T-cell (primary cell): ENCODE measurements around the gene NAA60. TPM values are rescaled to one million over a fixed set of nuclear protein-coding genes. Genes with fewer than 3 reads are reported as not detected.
A peak's percentile ranks its signal among the peaks of the same experiment; 100 is the strongest.

Experiments
- ATAC-seq, 4 experiments: fragments of 200-7000 bp in 3 of 4; fragments of 150-1000 bp in 1 of 4; cut with Tn5 transposase; replicated peaks in 1 of 4; 1 replicate in 3 of 4; 2 replicates in 1 of 4; pipeline ENCODE4 v1.10.0; 2021; ENCODE audit warnings: moderate library complexity in 3 of 4, mild to moderate bottlenecking in 2 of 4, moderate number of reproducible peaks in 1 of 4
- CTCF ChIA-PET, 2 donors: fragments of 300-600 bp; sonication (Branson Sonifier 250); formaldehyde crosslinking; loops; one replicate each; lab custom pipeline; 2022; ENCODE audit warnings: antibody characterized with exemption in 2 of 2; lab: Charles Lee
- POLR2A ChIA-PET, 2 donors: fragments of 300-600 bp; sonication (Branson Sonifier 250); formaldehyde crosslinking; loops; one replicate each; lab custom pipeline; 2022; ENCODE audit warnings: antibody characterized with exemption in 2 of 2; lab: Charles Lee
- DNase-seq, 35 experiments: peaks; one replicate each; pipeline versions ENCODE4 v3.0.0 to v3.0.0-alpha.2; 2013 to 2023
- H3K27ac ChIP-seq: one replicate; pipeline ENCODE4 v1.5.1; 2013; ENCODE audit warnings: low read length
- H3K27me3 ChIP-seq, 2 experiments: replicated peaks in 1 of 2; 1 replicate in 1 of 2; 2 replicates in 1 of 2; pipeline versions ENCODE4 v1.6.1 to v1.7.0; 2013; ENCODE audit warnings: low read length in 1 of 2, mixed read lengths in 1 of 2; ENCODE audit not compliant: control insufficient read depth in 2 of 2, insufficient read depth in 2 of 2; ENCODE audit errors: extremely low read depth in 1 of 2
- H3K36me3 ChIP-seq, 2 donors: 1 replicate in 1 of 2; 2 replicates in 1 of 2; pipeline versions ENCODE4 v1.6.1 to v1.7.0; 2013; ENCODE audit warnings: low read length in 1 of 2; ENCODE audit not compliant: control insufficient read depth in 2 of 2, insufficient read depth in 1 of 2; ENCODE audit errors: extremely low read depth in 1 of 2
- H3K4me1 ChIP-seq, 2 experiments: 1 replicate in 1 of 2; 2 replicates in 1 of 2; pipeline versions ENCODE4 v1.6.1 to v1.7.0; 2013; ENCODE audit warnings: low read length in 2 of 2, mixed read lengths in 1 of 2; ENCODE audit not compliant: insufficient read depth in 2 of 2, control insufficient read depth in 1 of 2; ENCODE audit errors: extremely low read depth in 1 of 2
- H3K4me3 ChIP-seq, 2 donors: 1 replicate in 1 of 2; 2 replicates in 1 of 2; pipeline versions ENCODE4 v1.5.1 to v1.7.0; 2013; ENCODE audit warnings: mild to moderate bottlenecking in 2 of 2, low read length in 1 of 2, moderate library complexity in 1 of 2; ENCODE audit not compliant: control insufficient read depth in 1 of 2; ENCODE audit errors: extremely low read depth in 1 of 2
- H3K9me3 ChIP-seq: 2 replicates; pipeline ENCODE4 v1.7.0; 2013
- H3K27ac Mint-ChIP-seq, 2 donors: one replicate each; pipeline ENCODE4 v1.8.0; 2020 to 2021; ENCODE audit warnings: mild to moderate bottlenecking in 2 of 2, mixed read lengths in 2 of 2
- H3K27me3 Mint-ChIP-seq, 2 donors: one replicate each; pipeline ENCODE4 v1.8.0; 2021 to 2022; ENCODE audit warnings: mixed read lengths in 2 of 2
- H3K36me3 Mint-ChIP-seq: one replicate; pipeline ENCODE4 v1.8.0; 2021; ENCODE audit warnings: mixed read lengths
- H3K4me1 Mint-ChIP-seq, 3 donors: one replicate each; pipeline ENCODE4 v1.8.0; 2020 to 2022; ENCODE audit warnings: mixed read lengths in 3 of 3, mild to moderate bottlenecking in 1 of 3
- H3K4me3 Mint-ChIP-seq, 3 donors: one replicate each; pipeline ENCODE4 v1.8.0; 2020 to 2022; ENCODE audit warnings: mild to moderate bottlenecking in 3 of 3, mixed read lengths in 3 of 3, moderate library complexity in 3 of 3
- H3K9me3 Mint-ChIP-seq, 3 donors: one replicate each; pipeline ENCODE4 v1.8.0; 2020 to 2022; ENCODE audit warnings: mixed read lengths in 3 of 3
- WGBS: methylation state at CpG from one replicate; pipeline ENCODE4 v1.1.5; 2013; ENCODE audit warnings: missing lambda C conversion rate; ENCODE audit not compliant: insufficient coverage; 5-methylcytosine and 5-hydroxymethylcytosine counted together
- total RNA-seq, 35 experiments: library from RNA in 6 of 35; stranded (reverse) in 6 of 35; fragments of 120-200 nt in 1 of 35; gene quantifications; one replicate each; pipeline versions ENCODE4 v1.2.1 to v1.2.4 and lab custom pipeline; 2013 to 2026

NAA60 gene
- total RNA-seq, 5 donors from 2014 or later (not counting 1 experiment from before 2014, with no cell fraction given) = 40.9 to 67.6 (median 55.6) TPM

- Histone ChIP-seq H3K27ac (no peak overlapping the region), H3K36me3 (peaks cover 30 to 49% of the 10 kb centered on the region in 2 donors), H3K27me3 (no peaks in the 10 kb centered on the region), H3K4me3 (no peak overlapping the region), H3K9me3 (no peaks in the 10 kb centered on the region), H3K4me1 (peaks cover 0 to 6% of the 10 kb centered on the region in 2 experiments)
- no peaks in the 10 kb centered on the region for H3K27me3 Mint-ChIP-seq
- peaks cover 4 to 8% (median 6%) of the 10 kb centered on the region in 3 donors for H3K4me1 Mint-ChIP-seq
- H3K36me3 Mint-ChIP-seq = peaks cover 36% of the 10 kb centered on the region
- ATAC-seq (no peak), DNase-seq (no peak)
- H3K4me3 Mint-ChIP-seq = no peak overlapping the region
- ChIA-PET POLR2A (no interaction called here), CTCF (no interaction called here)
- WGBS = 94% methylated on average over 9 of the region's 11 CpGs
- H3K9me3 Mint-ChIP-seq = no peaks in the 10 kb centered on the region
- H3K27ac Mint-ChIP-seq = no peak overlapping the region
These were observed 34.9 kb downstream of the NAA60 start for GRCh38 chr16:3478242-3478925.

GRCh38 chr16:3479654-3480216, 36.3 kb downstream of the NAA60 start:
- WGBS = 80% methylated on average over 8 of the region's 12 CpGs
- no peaks in the 10 kb centered on the region for H3K27me3 ChIP-seq
- no peak overlapping the region for H3K4me3 ChIP-seq
- H3K27ac Mint-ChIP-seq = peak overlapping the region in 1 of 2 donors; percentile 22
- no peaks in the 10 kb centered on the region for H3K27me3 Mint-ChIP-seq
- ChIA-PET POLR2A (no interaction called here), CTCF (no interaction called here)
- DNase-seq (peak in 2 of 35 experiments; percentile 34 to 38), ATAC-seq (peak in 1 of 4 experiments; percentile 56)
- H3K4me1 ChIP-seq = peaks cover 0 to 6% of the 10 kb centered on the region in 2 experiments
- no peaks in the 10 kb centered on the region for H3K9me3 ChIP-seq
- H3K4me1 Mint-ChIP-seq = peaks cover 4 to 7% (median 5%) of the 10 kb centered on the region in 3 donors
- peaks cover 31 to 62% of the 10 kb centered on the region in 2 donors for H3K36me3 ChIP-seq
- H3K27ac ChIP-seq = peak overlapping the region; percentile 23
- peaks cover 43% of the 10 kb centered on the region for H3K36me3 Mint-ChIP-seq
- no peaks in the 10 kb centered on the region for H3K9me3 Mint-ChIP-seq
- no peak overlapping the region for H3K4me3 Mint-ChIP-seq

GRCh38 chr16:3480901-3481695, 37.6 kb downstream of the NAA60 start:
- Mint-ChIP-seq H3K27ac (peak overlapping the region in 1 of 2 donors; percentile 16), H3K9me3 (no peaks in the 10 kb centered on the region)

GRCh38 chr16:3481696-3482658, 38.5 kb downstream of the NAA60 start:
- Mint-ChIP-seq H3K36me3 (peaks cover 51% of the 10 kb centered on the region), H3K4me3 (no peak overlapping the region), H3K4me1 (peaks cover 0 to 7% (median 3%) of the 10 kb centered on the region in 3 donors), H3K9me3 (no peaks in the 10 kb centered on the region), H3K27ac (peak overlapping the region in 1 of 2 donors; percentile 16), H3K27me3 (no peaks in the 10 kb centered on the region)
- ATAC-seq (no peak), DNase-seq (no peak)
- 94% methylated on average over 19 of the region's 32 CpGs for WGBS
- Histone ChIP-seq H3K9me3 (no peaks in the 10 kb centered on the region), H3K27ac (no peak overlapping the region), H3K36me3 (peaks cover 46 to 77% of the 10 kb centered on the region in 2 donors), H3K4me1 (peaks cover 0 to 6% of the 10 kb centered on the region in 2 experiments), H3K27me3 (no peaks in the 10 kb centered on the region), H3K4me3 (no peak overlapping the region)
- CTCF ChIA-PET = no interaction called here
- POLR2A ChIA-PET = no interaction called here

More at GRCh38 chr16:3480901-3481695, 37.6 kb downstream of the NAA60 start:
- peaks cover 0 to 7% (median 3%) of the 10 kb centered on the region in 3 donors for H3K4me1 Mint-ChIP-seq
- no peak overlapping the region for H3K4me3 Mint-ChIP-seq
- Histone ChIP-seq H3K27me3 (no peaks in the 10 kb centered on the region), H3K4me1 (peaks cover 0 to 6% of the 10 kb centered on the region in 2 experiments), H3K9me3 (no peaks in the 10 kb centered on the region), H3K36me3 (peaks cover 44 to 72% of the 10 kb centered on the region in 2 donors), H3K27ac (no peak overlapping the region), H3K4me3 (no peak overlapping the region)
- H3K27me3 Mint-ChIP-seq = no peaks in the 10 kb centered on the region
- no peak for ATAC-seq
- WGBS = 89% methylated on average over 8 of the region's 18 CpGs
- DNase-seq = no peak
- peaks cover 46% of the 10 kb centered on the region for H3K36me3 Mint-ChIP-seq
- ChIA-PET CTCF (no interaction called here), POLR2A (no interaction called here)

- no peaks in the 10 kb centered on the region for H3K9me3 ChIP-seq
- CTCF ChIA-PET = no interaction called here
- peaks cover 47 to 79% of the 10 kb centered on the region in 2 donors for H3K36me3 ChIP-seq
- POLR2A ChIA-PET = no interaction called here
- H3K27ac ChIP-seq = no peak overlapping the region
- H3K4me1 ChIP-seq = peaks cover 0 to 6% of the 10 kb centered on the region in 2 experiments
- Mint-ChIP-seq H3K27ac (no peak overlapping the region), H3K36me3 (peaks cover 51% of the 10 kb centered on the region), H3K27me3 (no peaks in the 10 kb centered on the region), H3K4me3 (no peak overlapping the region), H3K9me3 (no peaks in the 10 kb centered on the region), H3K4me1 (peaks cover 0 to 7% (median 3%) of the 10 kb centered on the region in 3 donors)
- 96% methylated on average over 16 of the region's 18 CpGs for WGBS
- no peak for DNase-seq
- no peak for ATAC-seq
- H3K27me3 ChIP-seq = no peaks in the 10 kb centered on the region
- H3K4me3 ChIP-seq = no peak overlapping the region
These were observed 39.3 kb downstream of the NAA60 start for GRCh38 chr16:3482659-3483241.
